GM23338 (cell line): Measurements from ENCODE around the gene ICE1.

Source experiments
- CREB1 ChIP-seq: fragments of 250-450 bp; sonication (Bioruptor Pico); IDR thresholded peaks from 2 replicates; pipeline ENCODE4 v1.5.0; 2020; ENCODE audit warnings: low read depth, mild to moderate bottlenecking, moderate library complexity
- EZH2 ChIP-seq: fragments of 200-600 bp; sonication (generic); IDR thresholded peaks from one replicate; pipeline ENCODE4 v1.8.0; 2017; ENCODE audit warnings: antibody characterized with exemption, mild to moderate bottlenecking, low read depth; ENCODE audit not compliant: unreplicated experiment
- EZH2phosphoT487 ChIP-seq: fragments of 200-600 bp; sonication (generic); IDR thresholded peaks from one replicate; pipeline ENCODE4 v1.8.1; 2018; ENCODE audit warnings: antibody characterized with exemption; ENCODE audit not compliant: unreplicated experiment
- JUNB ChIP-seq: IDR thresholded peaks from one replicate; pipeline ENCODE4 v1.6.1; 2016; ENCODE audit warnings: antibody characterized with exemption; ENCODE audit not compliant: unreplicated experiment
- POLR2AphosphoS5 ChIP-seq: IDR thresholded peaks from 2 replicates; pipeline ENCODE4 v1.6.1; 2016; ENCODE audit warnings: antibody characterized with exemption, low read depth
- ZNF114 ChIP-seq: fragments of 250-450 bp; sonication (Bioruptor Pico); IDR thresholded peaks from 2 replicates; pipeline ENCODE4 v1.5.0; 2020; ENCODE audit warnings: mild to moderate bottlenecking, moderate library complexity
- ZNF331 ChIP-seq: fragments of 250-450 bp; sonication (Bioruptor Pico); IDR thresholded peaks from 2 replicates; pipeline ENCODE4 v1.5.0; 2020; ENCODE audit warnings: low read depth, mild to moderate bottlenecking, moderate library complexity
- TF ChIP-seq, protein P1 (sequence below), 2 experiments: fragments of 200-600 bp in 1 of 2; sonication (generic) in 1 of 2; conservative IDR thresholded peaks; 2 replicates each; pipeline versions ENCODE4 v1.5.1 to v1.6.1; 2016 to 2017; ENCODE audit warnings: antibody characterized with exemption in 2 of 2, low read depth in 2 of 2, mild to moderate bottlenecking in 2 of 2, moderate library complexity in 1 of 2
- TF ChIP-seq, protein P2 (sequence below): IDR thresholded peaks from 2 replicates; pipeline ENCODE4 v1.6.1; 2016; ENCODE audit warnings: antibody characterized with exemption
- TF ChIP-seq, protein P3 (sequence below): IDR thresholded peaks from one replicate; pipeline ENCODE4 v1.6.1; 2018; ENCODE audit warnings: antibody characterized with exemption; ENCODE audit not compliant: unreplicated experiment

DNA sequence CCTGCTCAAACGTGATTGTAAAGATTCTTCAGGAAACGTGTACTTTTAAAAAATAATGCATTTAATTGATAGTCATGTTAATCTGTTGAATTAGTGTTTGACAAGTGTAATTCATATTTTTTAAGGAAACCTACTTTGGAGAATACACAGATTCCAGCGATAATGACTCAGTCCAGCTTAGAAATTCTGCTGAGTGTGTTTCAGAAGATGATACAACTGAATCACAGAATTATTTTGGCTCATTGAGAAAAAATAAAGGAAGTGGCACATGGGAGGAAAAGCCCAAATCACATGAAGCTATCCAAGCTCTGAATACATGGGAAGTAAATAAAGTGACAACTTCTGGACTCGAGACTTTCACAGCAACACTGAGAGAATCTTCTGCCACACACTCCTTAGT lies 37.8 kb downstream of the ICE1 start:
- TF ChIP-seq, protein P1, sequence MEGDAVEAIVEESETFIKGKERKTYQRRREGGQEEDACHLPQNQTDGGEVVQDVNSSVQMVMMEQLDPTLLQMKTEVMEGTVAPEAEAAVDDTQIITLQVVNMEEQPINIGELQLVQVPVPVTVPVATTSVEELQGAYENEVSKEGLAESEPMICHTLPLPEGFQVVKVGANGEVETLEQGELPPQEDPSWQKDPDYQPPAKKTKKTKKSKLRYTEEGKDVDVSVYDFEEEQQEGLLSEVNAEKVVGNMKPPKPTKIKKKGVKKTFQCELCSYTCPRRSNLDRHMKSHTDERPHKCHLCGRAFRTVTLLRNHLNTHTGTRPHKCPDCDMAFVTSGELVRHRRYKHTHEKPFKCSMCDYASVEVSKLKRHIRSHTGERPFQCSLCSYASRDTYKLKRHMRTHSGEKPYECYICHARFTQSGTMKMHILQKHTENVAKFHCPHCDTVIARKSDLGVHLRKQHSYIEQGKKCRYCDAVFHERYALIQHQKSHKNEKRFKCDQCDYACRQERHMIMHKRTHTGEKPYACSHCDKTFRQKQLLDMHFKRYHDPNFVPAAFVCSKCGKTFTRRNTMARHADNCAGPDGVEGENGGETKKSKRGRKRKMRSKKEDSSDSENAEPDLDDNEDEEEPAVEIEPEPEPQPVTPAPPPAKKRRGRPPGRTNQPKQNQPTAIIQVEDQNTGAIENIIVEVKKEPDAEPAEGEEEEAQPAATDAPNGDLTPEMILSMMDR (conservative IDR thresholded peaks at IDR 0.05; ENCODE audit: low read depth in 2 of 2) = no peak
- no peak for TF ChIP-seq EZH2phosphoT487
- TF ChIP-seq, protein P2, sequence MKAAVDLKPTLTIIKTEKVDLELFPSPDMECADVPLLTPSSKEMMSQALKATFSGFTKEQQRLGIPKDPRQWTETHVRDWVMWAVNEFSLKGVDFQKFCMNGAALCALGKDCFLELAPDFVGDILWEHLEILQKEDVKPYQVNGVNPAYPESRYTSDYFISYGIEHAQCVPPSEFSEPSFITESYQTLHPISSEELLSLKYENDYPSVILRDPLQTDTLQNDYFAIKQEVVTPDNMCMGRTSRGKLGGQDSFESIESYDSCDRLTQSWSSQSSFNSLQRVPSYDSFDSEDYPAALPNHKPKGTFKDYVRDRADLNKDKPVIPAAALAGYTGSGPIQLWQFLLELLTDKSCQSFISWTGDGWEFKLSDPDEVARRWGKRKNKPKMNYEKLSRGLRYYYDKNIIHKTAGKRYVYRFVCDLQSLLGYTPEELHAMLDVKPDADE = no peak
- TF ChIP-seq, protein P3, sequence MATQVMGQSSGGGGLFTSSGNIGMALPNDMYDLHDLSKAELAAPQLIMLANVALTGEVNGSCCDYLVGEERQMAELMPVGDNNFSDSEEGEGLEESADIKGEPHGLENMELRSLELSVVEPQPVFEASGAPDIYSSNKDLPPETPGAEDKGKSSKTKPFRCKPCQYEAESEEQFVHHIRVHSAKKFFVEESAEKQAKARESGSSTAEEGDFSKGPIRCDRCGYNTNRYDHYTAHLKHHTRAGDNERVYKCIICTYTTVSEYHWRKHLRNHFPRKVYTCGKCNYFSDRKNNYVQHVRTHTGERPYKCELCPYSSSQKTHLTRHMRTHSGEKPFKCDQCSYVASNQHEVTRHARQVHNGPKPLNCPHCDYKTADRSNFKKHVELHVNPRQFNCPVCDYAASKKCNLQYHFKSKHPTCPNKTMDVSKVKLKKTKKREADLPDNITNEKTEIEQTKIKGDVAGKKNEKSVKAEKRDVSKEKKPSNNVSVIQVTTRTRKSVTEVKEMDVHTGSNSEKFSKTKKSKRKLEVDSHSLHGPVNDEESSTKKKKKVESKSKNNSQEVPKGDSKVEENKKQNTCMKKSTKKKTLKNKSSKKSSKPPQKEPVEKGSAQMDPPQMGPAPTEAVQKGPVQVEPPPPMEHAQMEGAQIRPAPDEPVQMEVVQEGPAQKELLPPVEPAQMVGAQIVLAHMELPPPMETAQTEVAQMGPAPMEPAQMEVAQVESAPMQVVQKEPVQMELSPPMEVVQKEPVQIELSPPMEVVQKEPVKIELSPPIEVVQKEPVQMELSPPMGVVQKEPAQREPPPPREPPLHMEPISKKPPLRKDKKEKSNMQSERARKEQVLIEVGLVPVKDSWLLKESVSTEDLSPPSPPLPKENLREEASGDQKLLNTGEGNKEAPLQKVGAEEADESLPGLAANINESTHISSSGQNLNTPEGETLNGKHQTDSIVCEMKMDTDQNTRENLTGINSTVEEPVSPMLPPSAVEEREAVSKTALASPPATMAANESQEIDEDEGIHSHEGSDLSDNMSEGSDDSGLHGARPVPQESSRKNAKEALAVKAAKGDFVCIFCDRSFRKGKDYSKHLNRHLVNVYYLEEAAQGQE = no peak
- TF ChIP-seq CREB1 (CRISPR knock-in tag) = no peak
- no peak for TF ChIP-seq EZH2
- TF ChIP-seq POLR2AphosphoS5 = no peak
- TF ChIP-seq ZNF114 (CRISPR knock-in tag) = no peak
- TF ChIP-seq JUNB = no peak
- no peak for TF ChIP-seq ZNF331 (CRISPR knock-in tag)
